C1 segment of cervical spinal cord (tissue), 14 donors: ENCODE data around the gene PYROXD2.

Experiments
- DNase-seq, 14 donors: peaks; one replicate each; lab custom pipeline; 2025; lab: John Stamatoyannopoulos, UW

Gene PYROXD2

DNA sequence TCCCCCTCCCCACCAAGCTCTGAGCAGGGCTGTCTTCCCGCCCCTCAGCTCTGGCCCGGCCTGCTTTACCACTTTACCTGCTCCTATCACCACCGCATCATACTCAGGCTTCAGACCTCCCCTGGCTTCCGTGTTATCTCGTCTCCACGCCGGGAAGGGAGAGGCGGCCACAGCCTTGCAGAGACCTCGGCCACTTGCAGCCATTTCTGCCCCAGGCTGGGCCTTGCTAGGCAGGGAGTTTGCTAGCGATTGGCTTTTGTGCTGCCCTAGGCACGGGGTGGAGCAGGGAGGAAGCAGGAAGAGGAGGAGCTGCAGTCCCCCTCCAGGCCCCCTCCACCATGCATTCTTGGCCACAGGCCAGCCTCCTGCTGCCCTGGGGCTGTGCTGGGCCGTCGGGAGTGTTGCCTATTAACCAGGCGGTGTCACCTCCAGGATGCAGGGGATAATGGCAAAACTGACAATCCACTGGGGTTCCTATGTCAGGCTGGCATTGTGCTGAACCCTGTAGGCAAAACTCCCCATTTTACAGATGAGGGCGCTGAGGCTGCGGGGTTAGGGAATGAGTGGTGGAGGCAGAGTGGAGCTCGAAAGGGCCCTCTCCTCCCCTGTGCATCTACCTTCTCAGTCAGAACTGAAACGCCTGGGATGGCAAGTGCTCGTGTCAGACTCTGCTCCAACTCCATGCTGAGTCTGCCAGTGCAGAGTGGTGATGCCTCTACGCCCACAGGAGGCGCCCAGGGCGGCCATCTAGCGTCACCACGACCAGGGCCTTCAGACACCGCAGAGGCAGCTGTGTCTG lies at the start of gene PYROXD2:
TSS of gene PYROXD2 (minus strand) at position 251 of the 799 bp plus-strand sequence. CDS start at position 204, 47 bp downstream.
- DNase-seq: peak; percentile 17 to 83 (median 60)

GRCh38 chr10:98463976-98464754 lies 49.2 kb upstream of the PYROXD2 start:
- no peak for DNase-seq

DNA sequence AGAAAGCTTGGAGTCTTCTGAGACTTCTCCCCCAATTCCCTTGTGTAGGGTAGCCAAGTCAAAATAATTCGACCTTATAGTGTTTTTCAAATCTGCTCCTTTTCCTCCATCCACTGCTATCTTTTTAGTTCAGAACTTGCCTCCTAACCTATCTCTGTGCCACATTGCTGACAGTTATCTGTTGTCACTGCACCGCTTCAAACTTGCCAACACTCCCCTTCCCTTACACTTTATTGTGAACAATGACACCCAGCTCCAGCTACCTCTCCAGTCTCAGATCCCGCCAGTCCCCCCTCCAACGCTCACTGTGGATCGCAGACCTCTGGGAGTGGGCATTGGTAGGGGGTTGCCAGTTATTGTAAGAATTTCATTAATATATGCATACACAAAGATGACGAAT lies 48.0 kb upstream of the PYROXD2 start:
- DNase-seq: no peak

DNA sequence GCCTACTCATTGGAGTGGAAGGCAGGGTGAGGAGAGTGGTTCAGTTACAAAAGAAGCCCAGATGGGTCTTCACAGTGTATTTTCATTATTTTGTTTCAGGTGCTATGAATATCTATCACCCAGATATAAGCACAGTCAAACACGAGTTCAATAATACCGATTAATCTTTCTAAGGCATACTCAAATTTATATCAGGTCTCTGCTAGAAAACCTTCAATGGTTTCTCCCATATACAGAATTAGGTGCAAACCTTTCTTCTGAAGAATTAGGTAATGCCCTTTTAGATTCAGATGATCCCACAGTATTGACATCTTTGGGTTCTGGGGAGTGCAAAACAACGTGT lies 46.5 kb upstream of the PYROXD2 start:
- no peak for DNase-seq

- no peak for DNase-seq
These were observed 46.0 kb upstream of the PYROXD2 start for GRCh38 chr10:98460837-98461499.

- no peak for DNase-seq
These were observed 44.1 kb upstream of the PYROXD2 start for GRCh38 chr10:98458809-98459784.

DNA sequence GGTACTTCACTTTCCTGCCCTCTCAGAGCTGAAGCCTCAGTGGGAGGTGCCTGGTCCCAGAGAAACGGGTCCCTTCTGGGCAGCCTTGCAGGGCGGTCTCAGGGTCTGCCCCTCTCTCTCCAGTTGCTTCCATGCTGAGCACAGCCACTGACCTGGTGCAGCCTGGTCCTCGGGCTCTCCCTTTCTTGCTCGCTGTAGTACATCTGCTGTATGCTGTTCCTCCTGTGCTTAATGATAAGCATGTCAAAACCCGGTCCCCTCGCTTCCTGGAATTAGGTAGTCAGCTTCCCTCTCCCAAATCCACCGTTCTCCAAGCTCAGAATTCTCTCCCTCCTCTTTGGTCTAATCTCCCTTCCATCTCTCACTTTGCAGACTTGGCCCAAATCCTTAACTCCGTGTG lies 42.7 kb upstream of the PYROXD2 start:
- no peak for DNase-seq

- DNase-seq: no peak
These were observed 41.9 kb upstream of the PYROXD2 start for GRCh38 chr10:98456686-98457482.

- no peak for DNase-seq
These were observed 41.1 kb upstream of the PYROXD2 start for GRCh38 chr10:98456043-98456570.

- DNase-seq: no peak
These were observed 38.7 kb upstream of the PYROXD2 start for GRCh38 chr10:98453729-98454128.

DNA sequence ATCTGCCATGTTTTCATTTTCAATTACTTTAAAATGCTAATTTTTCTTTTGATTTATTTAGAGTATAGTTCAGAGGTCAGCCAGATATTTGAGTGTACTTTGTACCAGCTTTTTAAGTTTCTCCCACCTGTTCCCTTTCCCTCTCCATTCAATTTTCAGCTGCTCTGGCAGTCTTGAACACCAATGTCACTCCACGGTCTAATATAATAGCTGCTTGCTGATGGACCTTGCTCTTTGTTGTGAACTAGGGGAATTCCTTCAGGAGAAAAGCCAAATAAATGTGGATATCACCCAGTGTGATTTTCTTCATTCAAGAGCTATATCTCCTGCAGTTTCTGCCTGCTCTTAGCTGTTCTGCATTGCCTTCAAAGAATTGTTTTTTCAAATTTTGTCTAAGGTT lies 35.6 kb upstream of the PYROXD2 start:
- DNase-seq: no peak

- DNase-seq: no peak
These were observed 34.3 kb upstream of the PYROXD2 start for GRCh38 chr10:98449287-98449686.

DNA sequence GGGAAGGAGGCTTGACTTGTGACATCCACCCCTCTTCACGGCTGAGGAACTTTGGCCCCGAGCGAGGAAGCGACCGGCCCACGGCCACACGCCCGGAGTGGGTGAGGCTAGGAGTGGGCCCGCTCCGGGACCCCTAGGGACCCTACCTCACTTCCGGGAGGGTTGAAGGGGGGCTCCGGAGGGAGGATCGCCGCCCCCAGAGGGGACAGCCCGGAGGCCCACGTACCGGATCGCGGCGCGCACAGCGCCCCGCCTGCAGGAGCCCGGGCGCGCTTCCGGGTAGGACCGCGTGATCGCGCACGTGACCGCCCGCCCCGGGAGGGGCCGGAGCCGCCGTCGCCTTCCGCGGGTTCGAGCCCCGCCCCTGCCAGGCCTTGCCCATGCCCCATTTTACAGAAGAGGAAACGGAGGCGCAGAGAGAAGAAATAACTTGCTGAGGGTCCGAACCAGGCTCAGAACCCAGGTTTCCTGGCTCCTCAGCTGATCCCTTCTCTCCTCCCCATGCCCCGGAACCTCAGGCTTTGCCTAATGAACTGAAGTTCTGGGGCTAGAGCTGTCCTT lies 31.8 kb upstream of the PYROXD2 start, which contains the start of gene HPS1:
TSS of gene HPS1 (minus strand) at position 275 of the 561 bp plus-strand sequence. CDS start 3,695 bp downstream, outside the sequence.
- DNase-seq: peak in 12 of 14 donors; percentile 43 to 85 (median 65)

DNA sequence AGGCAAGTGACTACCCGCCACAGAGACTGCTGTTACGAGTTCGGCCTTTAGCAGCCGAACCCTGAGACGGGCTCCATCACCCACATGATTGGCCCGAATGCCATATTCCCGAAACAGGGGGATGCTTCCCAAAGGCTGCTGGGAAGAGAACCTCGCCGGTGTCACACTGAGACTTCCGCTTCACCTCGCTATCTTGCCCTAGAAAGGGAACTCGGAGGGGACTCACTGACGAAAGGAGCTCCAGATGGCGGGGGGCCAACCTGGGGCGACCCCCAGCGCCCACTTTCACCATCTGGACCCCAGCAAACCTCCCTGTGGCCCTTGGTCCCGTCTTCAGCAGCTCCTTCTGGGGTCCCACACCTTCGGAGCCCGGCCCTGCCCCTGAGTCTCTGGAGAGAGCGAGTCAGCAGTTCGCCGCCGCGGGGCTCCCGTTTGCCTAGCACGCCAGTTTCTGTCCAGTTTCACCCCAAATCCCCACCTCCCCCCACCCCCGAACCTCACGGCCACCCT lies 31.2 kb upstream of the PYROXD2 start:
- peak in 11 of 14 donors; percentile 24 to 80 (median 62) for DNase-seq

DNA sequence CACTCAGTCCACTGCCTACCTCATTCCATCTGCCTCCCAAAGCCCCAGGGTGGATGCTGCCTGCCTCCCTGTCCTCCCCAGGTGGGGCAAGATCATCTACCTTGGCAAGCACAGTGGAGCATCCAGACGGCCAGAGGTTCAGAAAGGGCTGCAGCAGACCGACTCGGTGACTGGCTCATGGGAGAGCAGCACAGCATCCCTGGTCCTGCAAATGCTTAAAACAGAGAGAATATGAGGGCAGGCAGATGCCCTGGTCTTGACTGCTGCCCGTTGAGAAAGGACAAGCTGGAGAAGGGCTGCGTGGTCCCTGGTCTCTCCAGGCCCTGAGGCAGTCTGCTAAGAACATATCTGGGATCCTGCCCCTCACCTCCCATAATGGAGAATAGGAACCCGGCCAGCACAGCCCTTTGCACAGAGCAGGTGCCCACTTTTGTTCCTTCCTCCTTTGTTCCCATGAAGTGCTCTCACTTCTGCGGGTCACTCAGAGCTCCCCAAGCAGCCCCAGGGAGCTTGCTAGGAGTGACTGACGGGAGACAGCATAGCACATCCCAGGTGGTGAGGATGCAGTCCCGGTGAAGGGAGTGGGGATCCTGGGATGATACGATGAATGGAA lies 30.3 kb upstream of the PYROXD2 start:
- peak in 1 of 14 donors; percentile 42 for DNase-seq

DNA sequence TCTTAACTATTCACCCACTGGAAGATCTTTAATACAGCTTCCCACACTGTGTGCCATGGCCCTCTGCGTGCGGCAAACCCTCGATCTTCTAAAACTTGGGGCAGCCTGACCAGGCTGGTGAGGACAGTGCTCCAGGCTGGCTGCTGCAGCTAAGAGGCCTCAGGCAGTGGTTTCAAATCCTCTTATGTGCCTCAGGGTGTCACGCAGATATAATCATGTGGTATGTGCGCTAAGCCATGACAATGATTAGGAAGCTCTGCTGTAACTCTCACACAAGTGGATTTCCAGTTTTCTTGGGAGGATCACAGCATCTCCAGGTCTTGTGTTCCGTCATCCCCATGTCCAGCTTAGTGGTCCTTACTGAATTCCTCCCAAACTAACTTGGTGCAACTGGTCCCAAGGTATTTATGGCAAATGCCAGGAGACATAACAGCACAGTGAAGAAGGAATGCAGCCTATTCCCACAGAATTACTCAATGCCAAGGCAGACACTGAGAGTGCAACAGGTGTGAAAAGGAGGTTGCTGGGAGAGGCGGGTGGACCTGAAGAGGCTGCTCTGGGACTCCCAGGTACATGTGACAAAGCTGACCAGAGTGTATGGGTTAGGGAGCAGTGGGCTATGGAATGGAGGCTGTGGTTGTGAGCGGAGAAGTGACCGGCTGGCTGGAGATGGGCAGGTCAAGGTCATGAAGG lies 29.5 kb upstream of the PYROXD2 start:
- peak in 4 of 14 donors; percentile 5 to 40 (median 22) for DNase-seq

DNA sequence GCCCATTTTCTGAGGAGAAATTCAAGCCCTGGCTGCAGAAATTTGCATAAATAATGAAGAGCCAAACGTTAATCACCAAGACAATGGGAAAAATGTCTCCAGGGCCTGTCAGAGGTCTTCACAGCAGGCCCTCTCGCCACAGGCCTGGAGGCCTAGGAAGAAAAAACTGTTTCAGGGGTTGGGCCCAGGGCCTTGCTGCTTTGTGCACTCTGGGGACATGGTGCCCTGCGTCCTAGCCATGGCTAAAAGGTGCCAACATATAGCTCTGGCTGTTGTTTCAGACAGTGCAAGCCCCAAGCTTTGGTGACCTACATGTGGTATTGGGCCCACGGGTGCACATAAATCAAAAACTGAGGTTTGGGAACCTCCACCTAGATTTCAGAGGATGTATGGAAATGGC lies 23.7 kb upstream of the PYROXD2 start:
- DNase-seq: no peak

DNA sequence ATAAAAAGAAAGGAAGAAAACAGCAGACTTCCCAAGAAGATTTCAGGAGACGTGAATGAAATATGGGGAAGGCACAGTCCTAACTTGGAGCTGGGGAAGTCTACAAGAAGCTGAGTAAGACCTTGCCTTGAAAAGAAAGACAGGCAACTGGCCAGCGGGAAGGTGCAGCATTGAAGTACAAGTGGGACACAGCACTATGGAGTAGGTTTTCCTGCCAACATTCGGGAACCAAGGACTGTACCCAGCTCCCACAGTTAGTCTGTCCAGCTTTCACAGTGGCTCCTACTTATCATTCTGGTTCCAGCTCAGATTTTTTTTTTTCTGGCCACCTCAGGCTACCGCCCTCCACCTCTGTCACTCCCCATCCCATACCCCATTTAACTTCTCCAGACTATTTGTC lies 21.7 kb upstream of the PYROXD2 start:
- peak in 2 of 14 donors; percentile 15 to 33 for DNase-seq
